Activated naive CD4-positive, alpha-beta T cell treated with anti-CD3 and anti-CD28 coated beads for 36 hours (primary cell): ENCODE results near the gene NEU4. TPM values are rescaled to one million over a fixed set of nuclear protein-coding genes. Genes with fewer than 3 reads are reported as not detected.
"Not testable (repeated sequence)": the region's sequence is repeated elsewhere in the genome, so short reads cannot be mapped to it uniquely, and the experiment has no call there.

Source experiments
- CTCF ChIA-PET: fragments of 350-600 bp; sonication (Branson Sonifier 250); formaldehyde crosslinking; loops from one replicate; lab custom pipeline; 2021; ENCODE audit warnings: antibody characterized with exemption; lab: Charles Lee
- DNase-seq: peaks from one replicate; pipeline ENCODE4 v3.0.0-alpha.2; 2020
- H3K27ac Mint-ChIP-seq: one replicate; pipeline ENCODE4 v1.8.0; 2021; ENCODE audit warnings: mild to moderate bottlenecking, mixed read lengths
- H3K27me3 Mint-ChIP-seq: one replicate; pipeline ENCODE4 v1.8.0; 2021; ENCODE audit warnings: low read depth, mixed read lengths
- H3K36me3 Mint-ChIP-seq: one replicate; pipeline ENCODE4 v1.8.0; 2021; ENCODE audit warnings: low read depth, mixed read lengths
- H3K4me1 Mint-ChIP-seq: one replicate; pipeline ENCODE4 v1.8.0; 2021; ENCODE audit warnings: low read depth, mixed read lengths
- H3K4me3 Mint-ChIP-seq: one replicate; pipeline ENCODE4 v1.8.0; 2021; ENCODE audit warnings: mild to moderate bottlenecking, moderate library complexity, mixed read lengths
- H3K9me3 Mint-ChIP-seq: one replicate; pipeline ENCODE4 v1.8.0; 2021; ENCODE audit warnings: mixed read lengths
- intact Hi-C: fragments of 100-400 bp; cut with micrococcal nuclease; formaldehyde crosslinking; loops from one replicate; pipeline ENCODE4 v1.15.1; 2023
- total RNA-seq, 2 experiments: library from RNA; stranded (reverse); gene quantifications; one replicate each; pipeline ENCODE4 v1.2.3, GENCODE V29; 2021

Gene NEU4
- total RNA-seq, 2 experiments from 2014 or later: not detected

DNA sequence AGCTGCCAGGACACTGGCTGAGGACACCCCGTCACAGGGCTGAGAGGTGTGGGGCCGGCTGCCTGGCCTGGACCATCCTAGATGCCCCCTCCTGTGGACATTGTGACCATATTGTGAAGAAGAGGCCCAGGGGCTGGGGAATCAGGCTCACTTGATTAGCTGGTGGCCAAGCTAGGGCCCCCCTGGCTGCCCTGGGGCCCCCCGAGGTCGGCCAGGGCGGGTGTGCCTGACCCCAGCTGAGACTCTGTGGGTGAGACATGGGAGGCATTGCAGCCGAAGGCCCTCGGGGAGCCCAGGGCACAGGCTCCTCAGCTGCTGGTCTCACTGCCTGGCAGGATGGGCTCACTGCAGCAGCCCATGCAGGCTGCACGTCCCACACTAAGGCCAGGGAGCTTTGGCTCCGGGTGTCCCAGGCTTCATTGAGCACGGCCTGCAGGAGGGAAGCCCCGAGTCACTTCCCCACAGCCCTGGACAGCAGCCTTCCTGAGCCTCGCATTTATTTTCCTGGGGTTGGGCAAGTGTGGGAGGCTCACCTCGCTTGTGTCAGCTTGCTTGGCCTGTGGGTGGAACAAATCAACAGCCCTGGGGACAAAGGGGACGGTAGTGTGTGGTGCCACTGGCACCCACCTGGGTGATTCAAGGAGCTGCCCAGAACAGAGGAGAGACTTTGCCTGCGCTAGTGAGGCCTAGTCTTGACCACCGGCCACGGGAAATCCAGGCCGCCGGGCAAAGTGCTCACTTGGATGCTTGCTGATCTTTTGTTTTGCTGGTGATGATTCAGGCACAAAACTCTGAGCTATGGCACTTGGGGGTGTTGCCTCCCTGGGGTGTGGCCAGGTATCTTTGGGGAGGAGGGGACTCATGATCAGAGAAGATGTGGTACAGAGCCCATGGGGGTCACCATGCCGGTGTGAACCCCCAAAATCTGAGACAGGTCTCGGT, 31.0 kb upstream of the NEU4 start:
- H3K9me3 Mint-ChIP-seq: peaks cover 8% of the 10 kb centered on the region
- H3K4me1 Mint-ChIP-seq: peaks cover 1% of the 10 kb centered on the region
- no peak overlapping the region for H3K4me3 Mint-ChIP-seq
- no peak for DNase-seq
- peaks cover 3% of the 10 kb centered on the region for H3K27me3 Mint-ChIP-seq
- intact Hi-C loops: no loop called here
- H3K36me3 Mint-ChIP-seq: peaks cover 2% of the 10 kb centered on the region
- H3K27ac Mint-ChIP-seq: no peak overlapping the region
- CTCF ChIA-PET: interaction anchor here (1.1 kb wide), 1 partner anchor 101 kb away, joined by 3 read pairs; no protein-coding TSS in a partner anchor

DNA sequence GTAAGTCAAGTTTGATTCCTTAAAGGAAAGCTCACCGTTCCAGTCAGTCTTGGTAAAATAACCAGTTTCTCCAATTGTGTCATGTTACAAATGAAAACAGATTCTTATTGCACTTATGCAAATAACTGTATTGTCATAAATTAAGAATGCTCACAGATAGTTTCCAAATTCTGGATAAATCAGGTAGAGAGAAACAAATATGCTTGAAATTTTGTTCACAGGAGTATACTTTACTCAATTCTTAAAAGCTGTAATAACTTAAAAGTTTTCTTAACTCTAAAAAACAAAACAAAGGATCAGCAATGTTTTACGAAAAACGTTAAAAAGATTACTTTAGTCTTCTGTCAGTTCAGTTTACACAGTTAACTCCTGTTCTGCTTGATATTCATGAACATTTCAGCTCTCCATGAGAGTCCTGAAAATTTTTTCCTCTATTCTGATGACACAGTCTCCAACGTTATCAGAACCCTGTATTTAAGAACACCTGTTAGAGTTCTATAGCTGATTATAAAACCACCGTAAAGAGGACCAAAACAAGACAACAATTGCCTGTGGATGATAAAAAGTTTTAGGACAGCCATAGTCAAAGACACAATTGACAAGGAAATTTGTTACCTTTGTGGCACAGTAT, 27.9 kb upstream of the NEU4 start:
- peaks cover 8% of the 10 kb centered on the region for H3K9me3 Mint-ChIP-seq
- no peaks in the 10 kb centered on the region for H3K4me1 Mint-ChIP-seq
- peaks cover 2% of the 10 kb centered on the region for H3K36me3 Mint-ChIP-seq
- intact Hi-C loops: no loop called here
- H3K4me3 Mint-ChIP-seq: no peak overlapping the region
- H3K27me3 Mint-ChIP-seq: peaks cover 4% of the 10 kb centered on the region
- H3K27ac Mint-ChIP-seq: no peak overlapping the region
- no peak for DNase-seq
- CTCF ChIA-PET: no interaction called here

DNA sequence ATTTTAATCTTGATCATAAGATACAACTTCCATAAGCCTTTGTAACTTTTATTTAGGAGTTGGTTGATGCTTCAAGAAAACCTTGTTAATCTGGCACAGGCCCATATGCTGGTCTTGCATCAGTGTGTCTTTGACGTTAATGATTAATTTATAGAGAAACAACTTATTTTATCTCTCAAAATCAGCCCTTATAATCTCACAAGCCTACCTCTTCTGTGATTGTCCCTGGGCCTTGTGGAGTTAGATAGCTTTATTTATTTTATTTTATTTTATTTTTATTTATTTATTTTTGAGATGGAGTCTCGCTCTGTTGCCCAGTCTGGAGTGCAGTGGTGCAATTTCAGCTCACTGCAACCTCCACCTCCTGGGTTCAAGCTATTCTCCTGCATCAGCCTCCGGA, 26.9 kb upstream of the NEU4 start:
- intact Hi-C loops, DNase-seq, CTCF ChIA-PET, H3K27ac Mint-ChIP-seq, H3K36me3 Mint-ChIP-seq, H3K9me3 Mint-ChIP-seq, H3K4me3 Mint-ChIP-seq, H3K27me3 Mint-ChIP-seq, H3K4me1 Mint-ChIP-seq: not testable (repeated sequence)

DNA sequence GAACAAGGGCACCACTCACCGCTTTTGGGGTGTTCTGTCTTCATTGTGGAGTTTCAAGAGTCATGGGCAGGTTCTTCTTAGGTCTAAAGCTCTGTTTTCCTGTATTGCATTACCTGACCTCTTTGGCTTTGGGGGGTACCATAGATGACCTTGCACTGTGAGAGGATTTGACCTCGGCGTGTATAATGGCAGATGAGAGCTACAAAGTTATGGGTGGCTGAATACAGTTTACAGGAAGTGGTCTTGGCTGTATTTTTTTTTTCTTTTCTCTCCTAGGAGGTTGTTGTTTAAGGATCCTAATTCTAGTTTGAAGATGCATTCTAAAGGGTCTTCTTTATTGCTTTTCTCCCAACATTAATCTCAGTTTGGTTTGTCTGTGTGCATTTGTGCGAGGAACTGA, 20.9 kb upstream of the NEU4 start:
- CTCF ChIA-PET: interaction anchor here (0.6 kb wide), 1 partner anchor 62 kb away, joined by 3 read pairs; no protein-coding TSS in a partner anchor
- H3K4me1 Mint-ChIP-seq: peaks cover 21% of the 10 kb centered on the region
- H3K27ac Mint-ChIP-seq: peak overlapping the region; percentile 21
- no peak for DNase-seq
- peaks cover 10% of the 10 kb centered on the region for H3K36me3 Mint-ChIP-seq
- peaks cover 25% of the 10 kb centered on the region for H3K9me3 Mint-ChIP-seq
- intact Hi-C loops: loop anchor here (1.0 to 2.0 kb wide), 2 partner anchors 71 to 79 kb away; no protein-coding TSS in a partner anchor
- H3K4me3 Mint-ChIP-seq: no peak overlapping the region
- H3K27me3 Mint-ChIP-seq: peaks cover 7% of the 10 kb centered on the region

DNA sequence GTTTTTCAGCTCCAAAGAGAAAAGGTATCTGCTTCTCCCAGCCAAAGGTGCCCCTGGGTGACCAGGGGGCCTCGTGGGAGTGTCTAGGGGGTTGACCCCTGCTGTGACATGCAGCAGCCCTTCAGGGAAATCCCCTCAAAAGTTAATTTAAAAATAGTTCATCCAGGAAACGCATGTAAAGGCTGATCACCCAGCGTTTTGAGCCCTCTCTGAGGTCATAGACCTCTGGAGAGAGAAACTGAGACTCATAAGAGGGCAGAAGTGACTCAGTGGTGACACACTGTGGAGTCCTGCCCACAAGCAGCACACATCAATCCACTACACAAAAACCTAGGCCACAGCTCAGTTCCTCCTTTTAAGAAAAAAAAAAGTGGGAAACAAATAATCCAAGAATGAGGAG, 20.4 kb upstream of the NEU4 start:
- intact Hi-C loops: loop anchor here (1.0 to 2.0 kb wide), 2 partner anchors 71 to 78 kb away; no protein-coding TSS in a partner anchor

DNA sequence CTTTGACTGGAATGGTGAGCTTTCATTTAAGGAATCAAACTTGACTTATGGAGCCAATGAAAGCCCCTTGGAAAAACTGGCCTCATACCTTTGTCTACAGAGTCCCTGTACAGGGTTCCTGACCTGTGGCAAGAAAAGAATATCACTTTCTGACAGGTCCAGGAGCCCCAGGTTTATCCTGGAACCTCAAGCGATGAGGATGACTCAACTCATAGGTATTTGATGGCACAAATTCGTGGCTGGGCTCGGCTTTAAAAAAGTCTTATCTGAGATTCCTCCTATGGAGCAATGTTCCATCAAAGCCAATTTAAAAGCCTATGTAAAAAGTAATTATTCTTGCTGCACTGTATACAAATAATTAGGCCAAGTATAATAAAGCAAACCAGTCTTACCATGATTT, 17.6 kb upstream of the NEU4 start:
- CTCF ChIA-PET, intact Hi-C loops, H3K27me3 Mint-ChIP-seq, DNase-seq, H3K4me3 Mint-ChIP-seq, H3K27ac Mint-ChIP-seq: not testable (repeated sequence)
- Mint-ChIP-seq H3K9me3 (peaks cover 25% of the 10 kb centered on the region), H3K4me1 (peaks cover 21% of the 10 kb centered on the region), H3K36me3 (peaks cover 10% of the 10 kb centered on the region)

More for the DNA sequence above, 20.4 kb upstream of the NEU4 start:
- H3K4me3 Mint-ChIP-seq: no peak overlapping the region
- peaks cover 7% of the 10 kb centered on the region for H3K27me3 Mint-ChIP-seq
- H3K27ac Mint-ChIP-seq: peak overlapping the region; percentile 21
- peaks cover 10% of the 10 kb centered on the region for H3K36me3 Mint-ChIP-seq
- peaks cover 21% of the 10 kb centered on the region for H3K4me1 Mint-ChIP-seq
- CTCF ChIA-PET: interaction anchor here (2.1 kb wide), 1 partner anchor 90 kb away, joined by 7 read pairs; no protein-coding TSS in a partner anchor
- DNase-seq: peak; percentile 75
- H3K9me3 Mint-ChIP-seq: peaks cover 25% of the 10 kb centered on the region

DNA sequence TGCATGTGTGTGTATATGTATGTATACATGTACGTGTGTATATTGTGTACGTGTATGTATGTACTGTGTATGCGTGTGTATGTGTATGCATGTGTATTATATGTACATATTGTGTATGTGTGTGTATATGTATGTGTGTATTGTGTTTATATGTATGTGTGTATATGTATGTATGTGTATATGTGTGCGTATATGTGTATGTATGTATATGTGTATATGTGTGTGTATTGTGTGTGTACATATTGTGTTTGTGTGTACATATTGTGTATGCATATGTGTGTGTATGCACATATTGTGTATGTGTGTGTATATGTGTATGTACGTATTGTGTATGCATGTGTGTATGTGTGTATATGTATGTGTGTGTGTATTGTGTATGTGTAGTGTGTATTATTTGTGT, 15.6 kb upstream of the NEU4 start:
- CTCF ChIA-PET: no interaction called here
- no peak for DNase-seq
- no peak overlapping the region for H3K4me3 Mint-ChIP-seq
- no peak overlapping the region for H3K27ac Mint-ChIP-seq
- H3K27me3 Mint-ChIP-seq: peaks cover 6% of the 10 kb centered on the region
- peaks cover 10% of the 10 kb centered on the region for H3K36me3 Mint-ChIP-seq
- intact Hi-C loops: no loop called here
- H3K4me1 Mint-ChIP-seq: peaks cover 12% of the 10 kb centered on the region
- peaks cover 21% of the 10 kb centered on the region for H3K9me3 Mint-ChIP-seq

DNA sequence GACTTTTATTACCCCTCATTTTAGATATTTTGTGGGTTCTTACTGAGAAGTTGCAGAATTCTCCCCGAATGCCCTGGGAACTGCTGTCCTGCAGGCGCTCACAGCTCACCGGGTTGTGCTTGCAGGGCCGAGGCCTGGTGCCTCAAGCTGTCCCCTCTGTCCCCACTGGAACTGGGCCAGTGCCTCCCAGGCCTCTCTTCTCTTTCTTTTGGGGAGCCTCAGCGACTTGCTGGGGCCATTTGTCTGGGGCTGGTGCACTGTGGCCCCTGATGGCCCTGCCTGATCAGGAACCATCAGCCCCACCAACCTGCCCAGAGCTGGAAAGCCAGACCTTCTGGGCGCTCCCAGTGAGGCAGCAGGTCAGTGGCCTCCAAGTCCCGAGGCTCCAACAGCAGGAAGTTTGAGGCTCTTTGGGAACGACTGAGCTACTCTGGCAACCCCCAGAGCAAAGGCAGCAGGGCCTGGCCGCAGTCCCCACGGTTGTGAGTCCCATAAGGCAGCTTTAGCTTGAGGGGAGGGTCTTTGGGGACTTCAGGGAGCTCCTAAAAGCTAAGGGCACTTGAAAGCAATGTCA, 14.7 kb upstream of the NEU4 start:
- Mint-ChIP-seq H3K36me3 (peaks cover 7% of the 10 kb centered on the region), H3K9me3 (peaks cover 13% of the 10 kb centered on the region), H3K27ac (no peak overlapping the region), H3K4me1 (peaks cover 2% of the 10 kb centered on the region), H3K27me3 (peaks cover 6% of the 10 kb centered on the region), H3K4me3 (no peak overlapping the region)
- DNase-seq: no peak
- CTCF ChIA-PET: interaction anchor here (0.6 to 1.3 kb wide), 2 partner anchors 9 to 84 kb away, joined by 4 to 6 read pairs; no protein-coding TSS in a partner anchor
- intact Hi-C loops: no loop called here

DNA sequence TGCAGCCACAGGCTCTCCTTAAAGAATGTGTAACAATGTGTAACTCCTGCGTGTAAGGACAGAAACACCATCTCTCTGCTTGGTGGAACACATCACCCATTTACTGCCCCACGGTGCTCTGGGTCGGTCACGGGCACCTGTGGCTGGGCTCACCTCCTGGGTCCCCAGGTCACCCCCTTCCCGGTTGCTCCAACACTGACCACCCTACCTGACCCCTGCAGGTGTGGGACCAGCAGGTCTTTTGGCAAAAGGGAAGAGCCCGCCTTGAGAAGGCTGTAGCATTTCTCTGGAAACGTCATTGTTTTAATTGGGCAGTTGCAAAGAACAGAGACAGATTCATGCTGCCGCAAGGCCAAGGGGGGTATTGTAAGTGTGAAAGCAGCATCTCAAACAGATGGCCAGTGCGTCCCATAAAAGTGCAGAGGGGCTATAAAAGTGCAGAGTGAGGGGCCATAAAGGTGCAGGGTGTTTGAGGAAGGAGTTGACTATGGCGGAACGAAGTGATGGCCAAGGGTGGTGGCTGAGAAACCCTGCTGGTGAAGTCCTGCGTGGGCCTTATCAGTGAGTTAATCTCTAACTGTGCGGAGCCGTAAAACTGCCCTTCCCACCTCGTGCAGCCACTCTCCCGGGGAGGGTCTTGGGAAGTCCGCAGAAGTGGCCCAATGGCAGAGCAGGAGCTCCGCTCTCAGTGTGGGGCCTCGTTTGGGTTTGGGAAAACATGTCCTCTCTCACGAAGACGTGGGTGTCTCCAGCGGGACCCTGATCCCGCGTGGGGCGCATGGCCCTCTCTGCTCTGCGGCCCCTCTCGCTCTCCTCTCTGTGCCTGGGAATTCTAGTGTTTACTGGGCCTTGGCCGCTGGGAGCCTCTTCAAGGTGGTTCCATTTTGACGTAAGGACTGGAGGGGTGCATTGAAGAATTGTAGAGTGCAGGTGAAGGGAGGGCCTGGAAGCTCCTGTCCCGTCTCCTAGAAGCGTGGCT, 13.7 kb upstream of the NEU4 start:
- Mint-ChIP-seq H3K4me3 (no peak overlapping the region), H3K27me3 (peaks cover 6% of the 10 kb centered on the region), H3K9me3 (peaks cover 9% of the 10 kb centered on the region), H3K4me1 (no peaks in the 10 kb centered on the region), H3K36me3 (peaks cover 7% of the 10 kb centered on the region), H3K27ac (no peak overlapping the region)
- DNase-seq: no peak
- intact Hi-C loops: no loop called here
- CTCF ChIA-PET: interaction anchor here (0.6 to 1.3 kb wide), 2 partner anchors 10 to 83 kb away, joined by 4 to 6 read pairs; no protein-coding TSS in a partner anchor

DNA sequence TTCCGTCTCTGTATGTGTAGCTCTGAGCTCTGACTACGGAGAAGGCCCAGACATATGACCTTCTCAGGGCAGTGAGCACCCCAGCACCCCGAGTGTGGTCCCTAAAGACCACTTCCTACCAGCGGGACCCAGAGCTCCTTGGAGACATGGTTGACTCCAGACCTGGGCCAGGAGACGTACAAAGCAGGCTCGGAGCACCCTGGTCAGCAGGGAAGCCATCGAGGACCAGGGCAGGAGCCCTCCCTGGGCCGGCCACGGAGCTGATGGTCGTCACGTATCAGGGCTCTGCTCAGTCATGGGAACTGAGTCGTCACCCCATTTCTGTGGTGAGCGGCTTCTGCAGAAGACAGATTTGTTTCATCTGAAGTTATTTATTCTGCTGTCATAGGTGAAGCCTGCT, 12.8 kb upstream of the NEU4 start:
- intact Hi-C loops: no loop called here
- Mint-ChIP-seq H3K4me3 (no peak overlapping the region), H3K4me1 (no peaks in the 10 kb centered on the region), H3K27me3 (no peaks in the 10 kb centered on the region), H3K27ac (no peak overlapping the region), H3K36me3 (no peaks in the 10 kb centered on the region), H3K9me3 (no peaks in the 10 kb centered on the region)
- CTCF ChIA-PET: no interaction called here
- DNase-seq: no peak

DNA sequence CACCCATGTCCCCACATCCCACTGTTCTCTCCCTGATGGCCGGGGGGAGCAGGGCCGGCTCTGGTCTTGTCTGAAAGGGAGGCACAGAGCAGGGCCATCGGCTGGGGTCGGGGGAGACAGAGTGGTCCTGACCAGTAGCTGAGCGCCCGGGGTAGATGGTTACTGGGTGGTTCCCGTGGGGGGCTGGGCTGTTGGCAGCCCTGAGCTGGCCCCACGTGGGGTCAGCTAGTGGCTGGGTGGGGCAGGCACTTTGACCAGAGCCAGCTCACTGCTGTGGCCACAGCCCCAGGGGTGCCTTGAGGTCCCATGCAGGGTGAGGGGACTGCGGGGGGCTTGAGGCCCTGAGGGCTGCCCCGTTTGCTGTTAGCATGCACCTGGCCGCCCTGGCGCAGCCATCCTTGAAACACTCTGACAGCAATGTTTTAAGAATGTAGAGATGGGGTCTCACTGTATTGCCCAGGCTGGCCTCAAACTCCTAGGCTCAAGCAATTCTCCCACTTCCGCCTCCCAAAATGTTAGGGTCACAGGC, 12.3 kb upstream of the NEU4 start:
- Mint-ChIP-seq H3K4me3 (no peak overlapping the region), H3K27me3 (no peaks in the 10 kb centered on the region), H3K36me3 (no peaks in the 10 kb centered on the region), H3K9me3 (no peaks in the 10 kb centered on the region), H3K27ac (no peak overlapping the region), H3K4me1 (no peaks in the 10 kb centered on the region)
- intact Hi-C loops: no loop called here
- CTCF ChIA-PET: no interaction called here
- DNase-seq: no peak
